HG02885 (cell line): ENCODE measurements around the gene C20orf96.

Experiments used
- ATAC-seq: cut with Tn5 transposase; IDR thresholded peaks from one replicate; pipeline ENCODE4 v1.9.1; 2021; ENCODE audit warnings: mild to moderate bottlenecking; ENCODE audit not compliant: unreplicated experiment, poor library complexity

The C20orf96 gene

GRCh38 chr20:313402-313801 is 22.9 kb upstream of the C20orf96 start:
- no peak for ATAC-seq

DNA sequence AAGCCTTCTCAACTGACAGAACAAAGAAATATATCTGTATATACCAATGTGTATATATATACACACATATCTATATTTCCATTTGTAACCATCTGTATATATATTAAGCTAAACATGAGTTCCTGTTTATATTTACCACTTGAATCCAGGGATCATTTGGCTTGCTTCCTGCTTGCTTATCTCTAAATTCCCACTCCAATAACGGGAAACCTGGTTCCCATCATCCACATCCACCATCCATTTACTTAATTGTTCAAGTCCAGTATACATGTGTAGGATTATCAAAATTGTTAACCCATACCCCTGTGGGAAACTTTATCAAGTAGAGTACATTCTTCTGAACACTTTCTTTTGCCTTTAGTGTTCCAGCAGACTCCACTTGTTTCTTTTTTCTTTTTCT is 22.3 kb upstream of the C20orf96 start:
- no peak for ATAC-seq

- no peak for ATAC-seq
Measured at GRCh38 chr20:312067-312466, 21.5 kb upstream of the C20orf96 start.

- no peak for ATAC-seq
Measured at GRCh38 chr20:311609-312008, 21.1 kb upstream of the C20orf96 start.

- ATAC-seq, result no peak
Measured at GRCh38 chr20:310645-311044, 20.1 kb upstream of the C20orf96 start.

DNA sequence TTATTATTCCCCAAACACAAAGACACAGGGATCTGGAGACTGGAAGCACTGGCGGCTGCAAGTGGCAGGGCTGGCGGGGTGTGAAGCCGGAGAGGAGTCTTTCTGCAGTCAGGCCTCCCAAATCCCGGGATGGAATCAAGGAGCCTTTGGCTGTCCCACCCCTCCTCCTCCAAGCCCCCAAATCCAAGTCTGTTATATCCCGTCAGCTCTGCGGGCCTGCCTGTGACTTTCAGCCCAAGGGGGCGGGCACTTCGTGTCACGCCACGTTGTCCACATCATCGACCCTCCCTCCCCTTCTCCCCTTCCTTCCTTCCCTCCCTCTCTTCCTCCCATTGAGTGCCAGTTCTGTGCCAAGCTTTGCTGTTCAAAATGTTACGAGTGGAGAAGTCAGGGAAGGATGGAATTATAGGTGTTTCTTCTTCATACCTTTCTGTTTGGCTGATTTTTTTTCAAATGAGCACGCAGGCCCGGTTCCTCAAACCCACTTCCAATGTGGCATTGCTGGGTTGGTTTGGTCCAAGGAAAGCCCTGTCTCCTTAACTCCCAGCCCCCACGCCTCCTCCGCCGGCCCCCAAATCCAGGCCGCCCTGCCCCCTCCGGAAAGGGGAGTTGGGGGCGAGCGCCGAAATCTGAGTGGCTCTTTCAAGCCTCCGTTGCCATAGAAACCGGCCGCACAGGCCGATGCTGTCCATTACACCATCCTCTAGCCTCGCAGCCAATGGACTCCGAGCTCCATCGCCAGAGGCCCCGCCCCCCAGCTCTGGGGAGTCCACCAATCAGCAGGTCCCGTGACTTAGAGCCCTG is 19.5 kb upstream of the C20orf96 start:
- peak; percentile 100 for ATAC-seq

DNA sequence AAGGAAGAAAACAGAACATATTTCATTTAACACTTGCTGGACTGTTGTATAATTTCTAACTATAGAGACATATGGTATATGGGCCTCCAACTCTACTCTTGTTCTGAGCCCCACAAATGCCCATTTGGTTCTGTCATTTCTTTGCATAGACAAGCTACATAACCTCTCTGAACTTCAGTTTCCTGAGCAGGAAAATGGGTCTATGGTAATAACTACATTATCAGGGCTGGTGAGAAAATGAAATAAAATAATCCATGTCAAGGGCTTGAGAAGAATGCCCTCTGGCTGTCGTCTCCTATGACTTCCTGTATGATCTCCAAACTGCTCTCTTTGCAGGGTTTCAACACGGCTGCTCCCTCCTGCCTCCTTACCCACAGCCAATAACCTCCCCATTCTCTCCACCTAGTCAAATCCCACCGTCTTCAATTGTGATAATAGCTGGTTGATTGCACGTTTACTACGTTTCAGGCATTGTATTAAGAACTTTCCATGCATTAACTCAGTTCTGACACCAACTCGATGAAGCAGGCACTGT is 18.8 kb upstream of the C20orf96 start:
- ATAC-seq, result no peak

DNA sequence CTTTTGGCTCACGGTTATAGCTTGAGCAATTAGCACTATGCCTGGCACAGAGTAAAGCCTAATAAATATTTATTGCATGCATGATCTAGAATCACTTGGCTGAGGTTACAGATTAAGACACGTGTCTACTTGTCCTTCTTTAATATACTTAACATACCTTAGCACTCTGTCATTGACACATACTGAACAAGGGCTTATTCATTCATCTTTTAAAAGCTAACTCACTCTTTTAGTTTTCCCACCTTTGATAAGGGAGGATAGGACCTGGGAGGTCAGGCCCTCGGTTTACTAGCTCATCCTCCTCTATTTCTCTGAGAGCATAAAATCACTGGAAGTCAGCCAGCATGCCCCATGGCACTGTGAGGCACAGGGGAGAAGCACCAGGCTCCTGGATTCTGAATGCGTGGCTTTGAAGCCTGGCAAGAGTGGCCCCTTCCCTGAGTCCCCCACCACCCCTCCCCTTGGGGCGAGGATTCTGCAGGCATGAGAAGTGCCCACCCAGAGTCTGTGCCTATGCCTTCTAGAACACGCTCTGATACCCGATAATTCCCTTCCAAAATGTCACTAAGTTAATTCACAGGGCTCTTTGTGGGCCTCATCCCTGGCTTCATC is 18.0 kb upstream of the C20orf96 start:
- ATAC-seq, result no peak

DNA sequence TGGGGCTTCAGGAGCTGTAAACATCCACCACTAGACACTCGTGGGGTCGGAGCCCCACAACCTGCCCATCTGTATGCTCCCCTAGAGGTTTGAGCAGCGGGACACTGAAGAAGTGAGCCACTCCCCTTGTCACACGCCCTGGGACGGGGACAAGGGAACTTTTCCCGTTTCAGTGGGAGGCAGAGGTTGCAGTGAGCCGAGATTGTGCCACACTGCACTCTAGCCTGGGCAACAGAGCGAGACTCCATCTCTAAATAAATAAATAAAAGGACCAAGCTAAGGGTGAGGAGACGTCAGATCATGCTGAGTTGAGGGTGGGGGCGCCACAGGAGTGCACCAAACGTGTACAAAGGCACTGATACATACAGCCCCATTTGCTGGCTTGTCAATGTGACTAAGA is 15.2 kb upstream of the C20orf96 start:
- ATAC-seq, result no peak

GRCh38 chr20:301886-302848 is 11.6 kb upstream of the C20orf96 start:
- no peak for ATAC-seq

DNA sequence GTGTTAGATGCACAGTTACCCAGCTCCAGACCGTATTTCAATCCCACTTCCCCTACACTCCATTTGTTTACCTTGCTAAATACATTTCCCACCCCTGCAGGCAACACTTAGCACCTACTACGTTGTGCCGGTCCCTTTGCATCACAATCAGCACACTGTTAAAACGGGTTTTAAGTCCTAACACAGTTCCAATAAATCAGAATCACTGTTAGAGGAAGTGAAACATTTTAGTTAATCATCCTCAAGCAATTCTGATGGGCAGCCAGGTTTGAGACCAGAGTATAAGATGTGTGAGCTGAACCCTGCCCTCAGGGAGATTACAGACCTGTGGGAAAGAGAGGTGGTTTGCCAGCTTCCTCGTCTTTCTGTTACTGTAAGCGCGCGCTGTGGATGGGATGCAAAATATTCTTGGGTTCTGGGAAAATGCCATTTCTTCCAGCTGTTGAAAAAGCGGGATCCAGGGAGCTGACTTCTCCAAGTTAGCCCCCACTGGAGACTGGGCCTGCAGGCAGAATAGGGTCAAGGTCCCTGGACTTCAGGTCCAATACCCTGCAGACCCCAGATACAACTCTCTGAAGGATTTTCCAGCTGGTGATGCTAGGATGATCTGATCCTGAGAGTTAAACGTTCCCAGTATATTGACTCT is 9.9 kb upstream of the C20orf96 start:
- ATAC-seq, result no peak

DNA sequence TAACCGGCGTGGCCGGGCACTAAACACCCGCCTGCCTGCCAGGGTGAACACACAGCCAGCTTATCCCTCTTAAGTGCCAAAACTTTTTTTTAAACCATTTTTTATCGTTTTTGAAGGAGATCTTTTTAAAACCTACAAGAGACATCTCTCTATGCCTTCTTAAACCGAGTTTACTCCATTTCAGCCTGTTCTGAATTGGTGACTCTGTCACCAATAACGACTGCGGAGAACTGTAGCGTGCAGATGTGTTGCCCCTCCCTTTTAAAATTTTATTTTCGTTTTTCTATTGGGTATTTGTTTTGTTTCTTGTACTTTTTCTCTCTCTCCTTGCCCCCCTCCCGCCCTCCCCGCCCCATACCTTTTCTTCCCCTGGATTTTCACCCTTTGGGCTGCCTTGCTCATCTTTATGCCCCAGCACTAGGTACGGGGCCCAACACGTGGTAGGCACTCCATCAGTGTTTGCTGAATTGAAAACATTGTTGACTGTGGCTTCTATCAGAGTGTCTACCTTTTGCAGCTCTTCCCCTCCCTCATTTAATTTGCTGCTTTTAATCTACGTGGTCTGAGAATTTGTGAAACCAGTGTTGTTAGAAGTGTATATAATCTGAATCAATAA is 8.3 kb upstream of the C20orf96 start:
- no peak for ATAC-seq

DNA sequence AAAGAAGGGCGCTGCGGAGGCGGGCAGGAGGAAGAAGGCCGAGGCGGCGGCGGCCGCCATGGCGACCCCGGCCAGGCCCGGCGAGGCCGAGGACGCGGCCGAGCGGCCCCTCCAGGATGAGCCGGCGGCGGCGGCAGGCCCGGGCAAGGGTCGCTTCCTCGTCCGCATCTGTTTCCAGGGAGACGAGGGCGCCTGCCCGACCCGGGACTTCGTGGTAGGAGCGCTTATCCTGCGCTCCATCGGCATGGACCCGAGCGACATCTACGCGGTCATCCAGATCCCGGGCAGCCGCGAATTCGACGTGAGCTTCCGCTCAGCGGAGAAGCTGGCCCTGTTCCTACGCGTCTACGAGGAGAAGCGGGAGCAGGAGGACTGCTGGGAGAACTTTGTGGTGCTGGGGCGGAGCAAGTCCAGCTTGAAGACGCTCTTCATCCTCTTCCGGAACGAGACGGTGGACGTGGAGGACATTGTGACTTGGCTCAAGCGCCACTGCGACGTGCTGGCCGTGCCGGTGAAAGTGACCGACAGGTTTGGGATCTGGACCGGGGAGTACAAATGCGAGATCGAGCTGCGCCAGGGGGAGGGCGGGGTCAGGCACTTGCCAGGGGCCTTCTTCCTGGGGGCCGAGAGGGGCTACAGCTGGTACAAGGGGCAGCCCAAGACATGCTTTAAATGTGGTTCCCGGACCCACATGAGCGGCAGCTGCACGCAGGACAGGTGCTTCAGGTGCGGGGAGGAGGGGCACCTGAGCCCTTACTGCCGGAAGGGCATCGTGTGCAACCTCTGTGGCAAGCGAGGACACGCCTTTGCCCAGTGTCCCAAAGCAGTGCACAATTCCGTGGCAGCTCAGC is 7.6 kb upstream of the C20orf96 start:
- peak; percentile 26 for ATAC-seq

DNA sequence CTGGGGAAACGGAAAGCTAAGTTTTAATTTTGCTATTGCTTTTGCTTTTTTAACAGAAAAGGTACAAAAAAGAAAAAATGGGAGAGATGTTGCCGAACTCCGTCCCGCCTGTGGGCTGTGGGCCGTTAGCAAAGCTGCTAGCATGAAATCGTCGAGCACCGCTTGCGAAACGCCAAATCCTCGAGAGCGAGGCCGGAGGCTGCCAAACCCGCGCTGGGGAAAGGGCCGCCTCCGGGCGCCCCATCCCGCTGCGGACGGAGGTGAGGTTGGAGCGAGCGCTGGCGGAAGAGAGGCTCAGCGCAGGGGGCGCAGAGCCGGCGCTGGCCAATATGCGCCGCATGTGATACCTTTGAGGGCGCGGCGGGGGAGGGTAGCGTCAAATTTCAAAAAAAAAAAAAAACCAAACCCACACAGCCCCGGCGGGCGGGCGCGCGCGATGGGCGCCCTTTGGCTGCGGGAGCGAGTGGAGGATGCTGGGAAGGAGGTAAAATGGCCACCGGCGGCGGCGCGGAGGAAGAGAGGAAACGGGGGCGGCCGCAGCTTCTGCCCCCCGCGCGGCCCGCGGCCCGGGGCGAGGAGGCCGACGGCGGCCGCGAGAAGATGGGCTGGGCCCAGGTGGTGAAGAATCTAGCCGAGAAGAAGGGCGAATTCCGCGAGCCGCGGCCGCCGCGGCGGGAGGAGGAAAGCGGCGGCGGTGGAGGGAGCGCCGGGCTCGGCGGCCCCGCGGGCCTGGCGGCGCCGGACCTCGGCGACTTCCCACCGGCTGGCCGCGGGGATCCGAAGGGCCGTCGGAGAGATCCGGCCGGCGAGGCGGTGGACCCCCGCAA is 6.8 kb upstream of the C20orf96 start, which contains the start of gene ZCCHC3:
Gene ZCCHC3 (plus strand): TSS at position 473 of the 827 bp plus-strand sequence. CDS start 17 bp downstream, at position 490.
- peak; percentile 83 for ATAC-seq

DNA sequence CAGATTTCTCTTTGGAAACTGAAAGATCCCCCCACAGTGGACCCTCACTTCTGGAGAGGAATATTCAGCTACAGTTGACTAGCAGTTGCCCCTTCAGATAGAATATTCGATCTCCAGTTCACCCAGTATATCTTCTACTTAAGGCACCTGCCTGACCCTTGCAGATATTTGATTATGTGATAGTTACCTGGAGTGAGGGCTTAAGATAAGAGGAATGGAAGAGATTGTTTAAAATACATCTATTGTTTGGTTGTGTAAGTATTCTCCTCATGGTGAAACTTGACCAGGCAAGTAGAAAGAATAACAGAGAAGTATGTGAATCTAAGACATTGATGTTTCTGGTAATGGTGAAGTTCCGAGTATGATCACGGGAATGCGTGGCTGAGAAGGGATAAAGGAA is 5.3 kb upstream of the C20orf96 start:
- ATAC-seq, result no peak

DNA sequence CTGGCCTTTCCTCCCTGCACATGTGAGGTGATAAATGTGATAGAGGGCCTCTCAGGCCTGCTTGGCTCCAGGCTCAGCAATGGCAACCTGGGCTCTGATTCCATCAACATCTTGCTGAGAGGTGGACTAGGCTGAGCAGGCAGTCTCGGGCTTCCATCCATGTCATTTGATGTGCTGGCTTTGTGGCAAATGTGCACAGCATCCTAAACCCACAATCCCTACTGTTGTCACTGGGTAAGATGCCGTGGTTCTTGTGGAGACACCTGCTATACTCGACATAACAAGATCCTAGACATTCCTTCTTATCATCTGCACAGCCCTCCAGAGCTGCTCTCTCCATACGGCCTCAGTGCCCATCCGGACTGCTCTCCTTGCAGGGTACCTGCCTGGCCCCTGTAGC is 4.1 kb upstream of the C20orf96 start:
- ATAC-seq, result no peak

- ATAC-seq, result no peak
Measured at GRCh38 chr20:289693-290083, 862 bp downstream of the C20orf96 start.
